NB4 (cell line): ENCODE measurements around the gene EEF1AKMT3.

Source experiments
- CTCF ChIP-seq: IDR thresholded peaks from one replicate; pipeline ENCODE4 v1.5.1; 2012; ENCODE audit warnings: low read depth, low read length
- MYC ChIP-seq: IDR thresholded peaks from 2 replicates; pipeline ENCODE4 v1.6.1; 2011; ENCODE audit warnings: low read depth, low read length
- POLR2A ChIP-seq: IDR thresholded peaks from 2 replicates; pipeline ENCODE4 v1.6.1; 2011; ENCODE audit warnings: mild to moderate bottlenecking; ENCODE audit not compliant: insufficient read length; ENCODE audit errors: extremely low read depth

DNA sequence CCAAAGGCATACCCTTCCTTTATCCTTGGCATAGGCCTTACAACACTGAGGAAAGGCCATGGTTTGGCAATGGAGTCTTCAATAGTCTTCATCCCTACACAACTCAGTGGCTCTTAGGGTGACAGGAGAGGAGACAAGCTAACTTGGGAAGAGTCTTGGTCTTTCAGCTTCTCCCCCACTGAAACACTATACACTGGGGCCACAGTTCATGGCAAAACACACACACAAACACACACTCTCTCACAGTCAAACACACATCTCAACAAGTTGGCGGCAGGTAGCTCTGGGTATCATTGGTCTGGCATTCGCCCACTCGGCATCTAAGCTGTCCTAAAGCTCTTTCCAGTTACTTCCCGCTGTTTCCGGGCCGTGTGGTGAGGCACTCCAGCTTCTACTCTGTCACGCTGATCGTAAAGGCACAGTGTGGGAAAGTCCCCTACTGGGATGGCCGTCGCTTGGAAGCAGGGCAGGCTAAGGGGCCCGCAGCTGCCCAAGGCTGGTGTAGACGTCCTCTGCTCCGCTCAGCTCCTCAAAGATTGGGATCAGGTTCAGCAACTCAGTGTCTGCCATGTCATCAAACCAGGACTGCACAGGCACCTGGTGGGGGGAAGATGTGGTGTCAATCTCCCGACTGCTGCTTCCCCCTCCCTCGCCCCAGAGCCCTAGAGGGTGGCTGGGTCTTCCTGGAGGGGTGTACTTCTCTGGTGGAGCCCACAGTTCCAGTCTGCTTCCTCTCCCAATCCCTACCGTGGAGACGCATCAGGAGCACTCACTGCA lies 50.9 kb downstream of the EEF1AKMT3 start:
- TF ChIP-seq CTCF (no peak), POLR2A (no peak), MYC (no peak)
